ENCODE measurements around the gene ANKRD31. TPM values are rescaled to one million over a fixed set of nuclear protein-coding genes. Genes with fewer than 3 reads are reported as not detected.

Gene ANKRD31
- total RNA-seq, 1 experiment from 2014 or later, result 0.11 TPM

- no peak overlapping the region for H3K18ac ChIP-seq (ENCODE audit: insufficient read length, low read depth, low read length)
- H3K4ac ChIP-seq (ENCODE audit: low read depth, low read length), result no peak overlapping the region
- H2BK5ac ChIP-seq (ENCODE audit: insufficient read length, low read length), result no peak overlapping the region
- H4K8ac ChIP-seq (replicated peaks; ENCODE audit: insufficient read length, low read depth, low read length), result no peak overlapping the region
- H2BK15ac ChIP-seq (ENCODE audit: low read depth, low read length), result no peak overlapping the region
- no peaks in the 10 kb centered on the region for H3K27me3 ChIP-seq (ENCODE audit: insufficient read depth, low read length)
- no peak overlapping the region for H2AK5ac ChIP-seq (ENCODE audit: insufficient read length, low read length)
- DNase-seq, result no peak
- H2BK120ac ChIP-seq (ENCODE audit: low read depth, low read length, poor library complexity, severe bottlenecking), result no peak overlapping the region
- no peaks in the 10 kb centered on the region for H3K23me2 ChIP-seq (ENCODE audit: insufficient read length, low read depth, low read length, poor library complexity, severe bottlenecking)
- no peak overlapping the region for H3T11ph ChIP-seq (ENCODE audit: low read length)
- WGBS (ENCODE audit: extremely low coverage, insufficient read length, low lambda C conversion rate), result no CpG with 5 or more reads among the region's 5 CpGs
- no peak overlapping the region for H3K56ac ChIP-seq (ENCODE audit: insufficient read length, low read depth, low read length)
- no peaks in the 10 kb centered on the region for H3K4me1 ChIP-seq (ENCODE audit: insufficient read depth, low read length)
- no peaks in the 10 kb centered on the region for H3K4me1 Mint-ChIP-seq
- H2BK12ac ChIP-seq (ENCODE audit: insufficient read length, low read depth, low read length), result no peak overlapping the region
- H4K5ac ChIP-seq (ENCODE audit: insufficient read length, low read depth, low read length), result no peak overlapping the region
- H4K91ac ChIP-seq (ENCODE audit: insufficient read length, low read depth, low read length), result no peak overlapping the region
- no peak overlapping the region for H2AFZ ChIP-seq (ENCODE audit: low read length)
- H3K9me3 ChIP-seq (ENCODE audit: control insufficient read depth, low read depth, low read length), result no peaks in the 10 kb centered on the region
- H3K27me3 Mint-ChIP-seq (ENCODE audit: low read depth), result no peaks in the 10 kb centered on the region
- H3K27ac ChIP-seq (ENCODE audit: insufficient read length, low read depth, low read length), result no peak overlapping the region
- H3K4me3 Mint-ChIP-seq, result no peak overlapping the region
- H3K36me3 Mint-ChIP-seq (ENCODE audit: insufficient read depth in 1 of 3, low read depth in 3 of 3), result no peaks in the 10 kb centered on the region
- no peak overlapping the region for H3K14ac ChIP-seq (ENCODE audit: insufficient read depth, low read length)
- H3K4me2 ChIP-seq (ENCODE audit: insufficient read depth, insufficient read length, low read length), result no peak overlapping the region
- no peaks in the 10 kb centered on the region for H4K20me1 ChIP-seq (ENCODE audit: control insufficient read depth, insufficient read depth, insufficient read length)
- H2BK20ac ChIP-seq (ENCODE audit: low read depth, low read length, poor library complexity, severe bottlenecking), result no peak overlapping the region
- no peaks in the 10 kb centered on the region for H3K79me2 ChIP-seq (ENCODE audit: insufficient read depth, low read length)
- no peaks in the 10 kb centered on the region for H3K79me1 ChIP-seq (ENCODE audit: insufficient read depth, low read depth, low read length, poor library complexity, severe bottlenecking)
- H3K9me3 Mint-ChIP-seq, result no peaks in the 10 kb centered on the region
- H3K27ac Mint-ChIP-seq, result peak overlapping the region in 1 of 3 experiments; percentile 51; a peak in 1 of 7 replicates
- H3K23ac ChIP-seq (ENCODE audit: insufficient read length, low read depth, low read length), result no peak overlapping the region
- no peak for TF ChIP-seq CTCF (conservative IDR thresholded peaks at IDR 0.05)
- H3K9ac ChIP-seq (ENCODE audit: extremely low read depth, insufficient read length, low read length), result no peak overlapping the region
These were observed 38.9 kb downstream of the ANKRD31 start for GRCh38 chr5:75197745-75198144.
